K562 (cell line): ENCODE data around the gene KAT5. TPM values are rescaled to one million over a fixed set of nuclear protein-coding genes. Genes with fewer than 3 reads are reported as not detected.
A peak's percentile ranks its signal among the peaks of the same experiment; 100 is the strongest.

Source experiments
- NR2C2 ChIP-seq, 2 experiments: fragments of 200-800 bp in 1 of 2; sonication (Bioruptor generic) in 1 of 2; sonication (generic) in 1 of 2; formaldehyde crosslinking in 1 of 2; IDR thresholded peaks; 2 replicates each; pipeline versions ENCODE4 v1.6.1 to v1.8.0; 2016 to 2022; ENCODE audit warnings: mild to moderate bottlenecking in 1 of 2, missing compliant biosample characterization in 1 of 2, missing genetic modification characterization in 1 of 2, missing genetic modification reagents in 1 of 2
- REST ChIP-seq, 2 experiments: fragments of 450-650 bp; formaldehyde crosslinking in 1 of 2; IDR thresholded peaks; 2 replicates each; pipeline versions ENCODE4 v1.4.0 to v1.6.1; 2014 to 2020; ENCODE audit warnings: mild to moderate bottlenecking in 2 of 2, borderline replicate concordance in 1 of 2, low read depth in 1 of 2
- polyA plus RNA-seq, 8 experiments: library from polyadenylated mRNA; depleted of rRNA in 4 of 8; stranded (reverse) in 5 of 8; unstranded in 3 of 8; fragments of >200 nt; fragmentation: Nextera tagmentation in 2 of 8; fragmentation: Illumina TruSeq in 1 of 8; extraction: Ambion mirVana in 2 of 8; extraction: Trizol in 1 of 8; gene quantifications; 2 replicates each; pipeline versions ENCODE4 v1.2.1 to v1.2.3, GENCODE V29; 2011 to 2014; ENCODE audit warnings: inconsistent platforms in 1 of 8, missing spikeins in 1 of 8
- total RNA-seq, 7 experiments: library from RNA; depleted of rRNA in 6 of 7; stranded (reverse); fragments of >200 nt in 6 of 7; fragmentation: Illumina TruSeq in 2 of 7; extraction: Trizol in 2 of 7; gene quantifications; 2 replicates each; pipeline versions ENCODE4 v1.2.1 to v1.2.3, GENCODE V29; 2011 to 2021; ENCODE audit warnings: low replicate concordance in 1 of 7

The KAT5 gene
- total and polyA plus RNA-seq, 9 of the 15 experiments (the other 6 are each of a cell fraction or from before 2014, with no cell fraction given) = 3.6 to 76.8 (median 52.7) TPM

GRCh38 chr11:65742353-65742752, 30.3 kb downstream of the KAT5 start (continued):
- TF ChIP-seq NR2C2 (CRISPR knock-in tag; IDR thresholded peaks at IDR 0.05) (no peak), NR2C2 (tag; IDR thresholded peaks at IDR 0.05) (peak; percentile 77), REST (IDR thresholded peaks at IDR 0.05; ENCODE audit: borderline replicate concordance) (peak; percentile 36; the same call in 1 of the 2 replicates), REST (CRISPR knock-in tag; IDR thresholded peaks at IDR 0.05; ENCODE audit: low read depth) (no peak)
